NCI-H2171 treated with DMSO at 0.1 percent for 48 hours (cell line): ENCODE measurements around the gene IL22.

Experiments
- DNase-seq: peaks from one replicate; lab custom pipeline; 2025; lab: John Stamatoyannopoulos, UW

IL22 gene

DNA sequence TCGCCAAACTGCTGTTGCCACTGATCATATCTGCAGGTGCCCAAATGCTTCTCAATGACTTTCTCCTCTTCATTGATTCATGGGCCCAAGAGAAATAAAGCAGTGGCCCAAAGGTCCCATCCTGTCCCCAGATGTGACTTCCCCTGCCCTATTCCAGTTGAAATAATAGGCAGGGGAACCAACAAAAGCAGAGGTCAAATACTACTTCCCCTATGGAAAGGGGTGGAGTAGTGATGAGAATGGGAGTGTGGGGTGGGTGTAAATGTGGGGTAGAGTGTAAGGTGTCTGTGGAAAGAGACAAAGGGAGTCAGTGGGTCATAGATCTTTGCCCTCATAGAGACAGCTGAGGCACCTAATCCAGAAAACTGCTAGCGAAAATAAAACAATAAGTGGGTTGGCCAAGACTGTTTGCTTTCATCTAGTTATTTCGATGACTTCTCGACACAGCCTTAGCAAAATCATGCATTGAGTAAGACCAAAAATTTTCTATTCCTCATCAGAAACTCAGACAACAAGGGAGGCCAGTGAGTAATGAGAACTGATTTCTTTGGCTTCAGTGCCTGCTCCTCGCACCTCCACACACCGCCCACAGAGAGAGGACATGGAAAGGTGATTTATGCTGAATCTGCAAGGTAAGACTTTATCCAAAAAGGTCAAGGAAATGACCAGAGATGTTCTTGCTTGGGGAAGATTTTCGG is 10.9 kb upstream of the IL22 start:
- no peak for DNase-seq

- no peak for DNase-seq
These were observed 10.0 kb upstream of the IL22 start for GRCh38 chr12:68263366-68263765.

DNA sequence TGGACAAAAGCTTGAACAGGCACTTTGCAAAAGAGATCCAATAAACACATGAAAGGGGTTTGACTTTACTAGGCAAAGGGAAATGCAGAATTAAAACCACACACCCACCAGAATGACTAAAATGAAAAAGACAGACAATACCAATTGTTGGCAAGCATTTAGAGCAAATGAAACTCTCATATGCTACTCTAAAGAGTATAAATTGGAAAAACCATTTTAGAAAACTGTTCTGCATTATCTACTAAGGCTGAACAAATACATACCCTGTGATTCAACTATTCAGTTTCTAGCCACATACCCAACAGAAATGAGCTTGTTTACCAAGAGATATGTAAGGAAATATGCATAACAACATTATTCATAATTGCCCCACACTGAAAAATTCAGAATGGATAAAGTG is 8.5 kb upstream of the IL22 start:
- no peak for DNase-seq

- DNase-seq, result no peak
These were observed 6.7 kb upstream of the IL22 start for GRCh38 chr12:68260153-68260552.

GRCh38 chr12:68259318-68259940 is 6.0 kb upstream of the IL22 start:
- no peak for DNase-seq

- DNase-seq, result no peak
These were observed 1.3 kb downstream of the IL22 start for GRCh38 chr12:68252077-68252476.

DNA sequence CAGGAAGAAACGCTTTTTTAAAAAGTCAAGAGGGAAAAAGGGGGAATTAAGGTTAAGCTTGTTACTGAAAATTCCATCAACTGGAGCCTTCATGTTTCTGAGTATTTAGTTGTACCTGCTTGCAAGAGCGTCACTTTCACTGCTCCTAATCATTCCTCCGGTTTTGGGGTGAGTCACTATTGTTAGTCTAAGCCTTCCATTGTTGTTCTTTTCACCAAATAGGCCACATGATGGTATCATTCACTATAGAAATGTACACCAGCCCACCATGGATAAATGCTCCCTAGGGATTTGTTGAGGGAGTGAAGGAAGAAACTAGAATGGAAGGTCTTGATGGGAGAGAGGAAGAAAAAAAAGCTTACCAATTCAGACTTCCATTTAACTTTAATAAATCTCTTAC is 3.0 kb downstream of the IL22 start:
- peak; percentile 12 for DNase-seq

DNA sequence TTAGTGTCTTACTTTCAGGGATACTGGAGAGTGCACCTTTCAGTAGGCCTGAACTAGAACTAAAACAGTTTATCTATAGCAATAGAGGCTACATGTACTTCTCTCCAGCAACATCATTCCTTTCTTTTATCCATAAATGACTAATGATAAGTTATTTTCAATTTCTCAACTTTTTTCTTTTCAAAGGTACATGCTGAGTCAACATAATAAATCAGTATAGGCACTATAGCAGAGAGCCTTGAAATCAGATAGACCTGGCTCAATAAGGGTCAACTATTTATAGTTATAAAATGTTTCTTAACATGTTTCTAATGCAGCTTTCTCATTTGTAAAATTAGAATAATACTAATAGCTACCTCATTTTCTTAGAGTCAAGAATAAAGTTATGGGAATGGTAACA is 5.6 kb downstream of the IL22 start:
- no peak for DNase-seq

DNA sequence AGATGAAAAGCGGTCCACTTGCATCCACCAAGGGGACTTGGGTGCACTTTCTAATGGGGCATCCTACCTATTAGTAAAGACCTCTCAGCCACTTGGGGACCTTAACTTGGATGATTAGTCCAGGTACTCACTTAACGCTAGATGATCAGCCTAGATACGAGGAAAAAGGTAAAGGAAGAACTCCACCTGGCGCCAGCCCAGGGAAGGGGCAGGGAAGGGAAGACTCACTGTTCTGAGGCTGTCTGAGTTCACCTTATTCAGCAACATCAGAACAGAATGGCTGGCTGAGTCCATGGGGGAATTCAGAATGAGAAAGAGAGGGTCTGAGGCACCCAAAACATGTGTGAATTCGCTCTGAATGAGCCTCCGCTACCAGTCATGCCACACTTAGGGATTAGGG is 7.1 kb downstream of the IL22 start:
- no peak for DNase-seq

GRCh38 chr12:68245180-68246021 is 8.0 kb downstream of the IL22 start:
- DNase-seq, result no peak

GRCh38 chr12:68242777-68243176 is 10.6 kb downstream of the IL22 start:
- no peak for DNase-seq

DNA sequence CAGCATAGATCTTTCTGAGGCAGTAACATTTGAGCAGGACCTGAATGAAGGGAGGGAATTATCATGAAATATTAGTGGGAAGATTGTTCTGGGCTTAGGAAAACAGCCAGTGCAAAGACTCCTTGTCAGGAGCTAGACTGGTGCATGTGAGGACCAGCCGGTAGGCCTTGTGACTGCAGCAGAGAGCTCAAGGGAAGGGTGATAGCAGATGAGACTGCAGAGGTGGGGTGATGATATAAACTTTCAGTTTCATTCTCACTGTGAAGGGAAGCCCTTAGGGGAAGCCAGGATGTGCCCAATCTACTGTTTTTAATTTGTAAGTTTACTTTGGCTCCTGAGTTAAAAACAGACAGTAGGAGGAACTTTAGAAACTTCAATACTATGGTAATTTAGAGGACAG is 12.4 kb downstream of the IL22 start:
- no peak for DNase-seq

DNA sequence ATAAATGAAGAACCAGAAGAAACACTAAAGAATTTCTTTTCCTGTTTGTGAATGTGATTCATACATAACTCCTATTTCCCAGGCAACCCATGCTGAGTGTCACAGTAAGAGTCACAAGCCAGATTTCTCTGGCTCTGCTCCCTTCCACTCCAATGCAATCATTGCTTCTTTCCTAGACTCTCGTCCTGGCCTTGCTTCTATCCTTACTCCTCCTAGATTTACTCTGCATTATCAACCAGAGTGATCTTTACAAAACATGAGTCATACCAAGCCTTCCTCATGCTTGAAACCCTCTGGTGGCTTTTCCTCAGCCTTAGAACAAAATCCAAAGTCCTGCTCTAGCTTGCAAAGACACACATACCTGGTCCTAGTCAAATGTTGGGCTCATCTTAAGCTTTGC is 13.3 kb downstream of the IL22 start:
- no peak for DNase-seq

DNA sequence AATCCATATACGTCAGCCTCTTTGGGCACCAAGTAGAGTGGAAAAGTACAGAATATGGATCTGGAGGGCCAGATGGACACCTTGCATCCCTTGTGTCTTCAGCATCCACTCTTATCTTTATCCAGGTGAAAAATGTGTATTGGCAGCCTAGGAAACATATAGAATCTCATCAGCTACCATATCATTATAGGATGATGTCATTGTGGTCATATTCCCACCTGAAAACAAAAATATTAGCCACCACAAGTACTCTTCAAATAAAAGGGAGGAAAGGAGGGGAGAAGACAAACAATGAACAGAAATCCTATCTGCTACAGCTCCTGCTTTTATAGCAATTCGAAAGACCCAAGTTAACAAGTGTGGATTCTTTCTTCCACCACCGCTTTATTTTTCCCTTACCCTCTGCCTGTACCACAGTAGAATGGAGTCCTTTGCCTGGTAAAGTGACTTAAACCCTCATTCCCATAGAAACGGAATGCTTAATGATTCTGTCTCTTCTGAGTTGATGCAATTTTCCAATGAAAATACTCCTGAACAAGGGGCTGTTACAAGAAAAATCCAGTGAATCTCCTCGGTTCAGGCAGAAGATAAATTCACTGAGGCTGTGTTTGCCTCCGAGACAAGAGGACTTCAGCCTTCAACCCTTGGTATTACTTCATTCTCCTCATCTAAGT is 14.0 kb downstream of the IL22 start:
- DNase-seq, result no peak

DNA sequence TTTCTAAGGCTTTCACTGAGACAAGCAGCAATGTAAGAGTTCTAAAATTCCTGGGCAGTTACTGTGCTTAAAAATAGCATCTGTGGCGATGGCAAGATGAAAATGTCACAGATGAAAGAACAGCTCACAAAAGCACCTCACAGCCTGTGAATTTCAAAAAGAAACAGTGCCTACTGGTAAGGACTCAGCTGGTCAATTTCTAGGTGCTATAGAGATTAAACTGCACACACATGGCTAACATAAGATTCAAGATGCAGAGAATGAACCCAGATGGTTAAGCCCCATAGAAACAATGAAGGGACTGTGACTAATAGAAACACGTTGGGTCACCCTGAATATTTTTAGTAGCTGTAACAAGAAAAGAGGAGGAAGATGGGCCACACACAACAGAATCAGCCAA is 15.8 kb downstream of the IL22 start:
- no peak for DNase-seq

- no peak for DNase-seq
These were observed 16.3 kb downstream of the IL22 start for GRCh38 chr12:68237078-68237477.

DNA sequence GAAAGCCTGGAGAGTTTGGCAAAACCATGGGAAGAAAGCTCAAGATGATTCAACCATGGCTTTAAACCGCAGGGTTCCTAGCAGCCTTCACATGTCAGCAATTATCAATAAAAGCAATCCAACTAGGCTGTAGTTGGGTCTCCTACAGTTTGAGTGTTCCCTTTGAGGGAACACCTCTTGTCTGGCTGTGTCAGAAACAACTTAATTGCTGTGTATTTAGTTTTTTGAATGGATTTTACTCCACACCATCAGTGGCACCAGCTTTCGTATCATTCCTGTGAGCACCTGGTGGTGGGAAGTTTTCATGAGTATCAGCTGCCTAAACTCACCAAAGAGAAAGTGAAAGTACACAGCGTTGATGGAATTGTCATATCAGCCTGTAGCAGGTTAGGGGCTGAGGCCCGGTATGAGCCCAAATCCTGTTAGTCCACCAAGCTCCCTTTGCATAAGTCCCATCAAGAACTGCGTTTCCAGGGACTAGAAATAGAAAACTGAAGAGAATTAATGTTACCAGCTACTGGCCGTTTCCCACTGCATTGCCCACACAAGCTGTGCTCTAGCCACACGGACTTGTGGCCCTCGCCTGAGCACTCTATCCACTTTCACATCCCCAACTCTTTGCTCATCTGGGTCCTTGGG is 16.9 kb downstream of the IL22 start:
- DNase-seq, result no peak

- DNase-seq, result no peak
These were observed 17.8 kb downstream of the IL22 start for GRCh38 chr12:68235576-68235975.

DNA sequence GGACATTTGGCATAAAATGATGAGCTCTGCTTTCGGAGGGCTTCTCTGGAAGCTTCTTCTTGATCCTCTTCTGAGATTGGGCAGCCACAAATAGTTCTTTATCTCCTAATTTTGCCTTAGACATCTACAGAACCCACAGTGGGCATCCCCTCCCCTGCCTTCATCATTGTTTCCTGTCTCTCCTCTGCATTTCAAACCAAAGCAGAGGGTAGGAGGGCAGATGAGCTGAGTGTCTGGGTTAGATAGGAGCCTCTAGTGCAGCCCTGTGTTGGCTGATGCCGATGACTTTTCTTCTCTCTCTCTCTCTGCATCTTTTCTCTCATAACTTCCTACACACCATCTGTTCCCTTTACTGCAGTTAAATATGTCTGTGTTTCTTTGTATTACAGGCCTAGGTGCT is 19.3 kb downstream of the IL22 start:
- DNase-seq, result peak; percentile 3

GRCh38 chr12:68233498-68233897 is 19.9 kb downstream of the IL22 start:
- DNase-seq, result no peak

- no peak for DNase-seq
These were observed 21.7 kb downstream of the IL22 start for GRCh38 chr12:68231691-68232090.

DNA sequence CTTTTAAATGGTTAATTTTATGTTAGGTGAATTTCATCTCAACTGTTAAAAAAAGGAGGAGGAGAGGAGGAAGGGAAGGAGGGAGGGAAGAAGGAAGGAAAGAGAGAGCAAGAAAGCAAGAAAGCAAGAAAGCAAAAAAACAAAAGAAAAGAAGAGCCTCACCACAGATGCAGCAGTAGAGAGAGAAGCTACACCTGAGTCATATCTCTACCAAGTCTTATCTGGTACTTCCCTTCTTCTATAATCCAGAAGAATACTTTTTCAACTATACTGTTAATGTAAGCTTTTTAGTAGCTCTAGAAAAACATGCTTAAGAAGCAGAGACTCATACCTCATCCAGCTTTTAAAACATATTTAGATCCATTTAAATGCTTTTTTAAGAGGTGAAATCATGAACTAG is 22.2 kb downstream of the IL22 start:
- no peak for DNase-seq
